ENCODE data around the gene DSCAML1.

The DSCAML1 gene

GRCh38 chr11:117649296-117650055 is 147.5 kb downstream of the DSCAML1 start:
- Histone ChIP-seq H3K27me3 (ENCODE audit: control insufficient read depth, insufficient read depth, low read length) (no peaks in the 10 kb centered on the region), H3K4me1 (ENCODE audit: control insufficient read depth, insufficient read depth, low read length) (no peaks in the 10 kb centered on the region), H3K9me3 (ENCODE audit: control insufficient read depth, insufficient read depth, low read length) (no peaks in the 10 kb centered on the region), H3K9ac (ENCODE audit: low read depth, low read length) (no peak overlapping the region), H3K36me3 (ENCODE audit: control insufficient read depth, insufficient read depth, low read length) (no peaks in the 10 kb centered on the region), H3K4me3 (ENCODE audit: low read depth, low read length) (no peak overlapping the region)

GRCh38 chr11:117647872-117648271 is 149.1 kb downstream of the DSCAML1 start:
- no peak overlapping the region for H3K4me3 ChIP-seq (ENCODE audit: low read depth, low read length)
- no peaks in the 10 kb centered on the region for H3K27me3 ChIP-seq (ENCODE audit: control insufficient read depth, insufficient read depth, low read length)
- H3K9ac ChIP-seq (ENCODE audit: low read depth, low read length), result no peak overlapping the region
- no peaks in the 10 kb centered on the region for H3K36me3 ChIP-seq (ENCODE audit: control insufficient read depth, insufficient read depth, low read length)
- H3K4me1 ChIP-seq (ENCODE audit: control insufficient read depth, insufficient read depth, low read length), result no peaks in the 10 kb centered on the region
- H3K9me3 ChIP-seq (ENCODE audit: control insufficient read depth, insufficient read depth, low read length), result no peaks in the 10 kb centered on the region

DNA sequence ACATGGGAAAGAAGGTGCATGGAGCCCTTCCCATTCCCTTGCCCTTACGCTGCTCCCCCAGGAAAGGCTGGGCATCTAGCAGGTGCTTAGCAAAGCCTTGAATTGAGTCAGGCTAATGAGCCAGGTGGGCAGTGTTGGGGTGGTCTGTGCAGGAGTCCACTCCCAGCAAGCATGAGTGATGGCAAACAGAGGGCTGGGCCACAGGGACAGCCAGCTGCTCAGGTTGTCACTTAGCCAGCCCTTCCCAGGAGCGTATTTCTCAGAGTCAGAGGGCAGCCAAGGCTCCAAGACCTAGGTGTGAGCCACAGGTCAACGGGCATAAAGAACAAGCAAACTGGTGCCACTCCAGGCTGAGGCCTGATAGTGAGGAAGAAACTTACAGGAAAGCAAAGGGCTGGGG is 149.8 kb downstream of the DSCAML1 start:
- H3K4me3 ChIP-seq (ENCODE audit: low read depth, low read length), result no peak overlapping the region
- H3K27me3 ChIP-seq (ENCODE audit: control insufficient read depth, insufficient read depth, low read length), result no peaks in the 10 kb centered on the region
- no peaks in the 10 kb centered on the region for H3K9me3 ChIP-seq (ENCODE audit: control insufficient read depth, insufficient read depth, low read length)

DNA sequence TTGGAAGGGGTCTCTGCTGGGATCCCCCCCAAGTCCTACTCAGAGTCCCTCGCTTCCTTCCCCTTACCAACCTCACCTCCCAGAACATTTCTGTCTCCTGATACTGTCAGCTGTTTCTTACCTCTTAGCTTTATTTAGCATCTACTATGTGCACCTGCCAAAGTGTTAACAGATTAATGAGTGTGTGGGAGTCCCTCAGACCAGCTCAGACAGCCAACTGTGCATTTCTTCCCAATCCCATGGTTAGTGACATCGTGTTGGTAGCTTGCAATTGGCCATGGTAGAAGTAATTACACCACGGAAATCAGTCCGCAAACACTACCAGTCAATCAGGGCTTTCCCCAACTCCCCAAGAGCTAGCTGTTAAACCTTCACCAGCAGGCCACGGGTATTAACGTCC is 150.6 kb downstream of the DSCAML1 start:
- Histone ChIP-seq H3K4me1 (ENCODE audit: control insufficient read depth, insufficient read depth, low read length) (no peaks in the 10 kb centered on the region), H3K27me3 (ENCODE audit: control insufficient read depth, insufficient read depth, low read length) (no peaks in the 10 kb centered on the region), H3K9ac (ENCODE audit: low read depth, low read length) (no peak overlapping the region), H3K36me3 (ENCODE audit: control insufficient read depth, insufficient read depth, low read length) (no peaks in the 10 kb centered on the region), H3K4me3 (ENCODE audit: low read depth, low read length) (no peak overlapping the region), H3K9me3 (ENCODE audit: control insufficient read depth, insufficient read depth, low read length) (no peaks in the 10 kb centered on the region)

More for the DNA sequence above, 149.8 kb downstream of the DSCAML1 start:
- no peaks in the 10 kb centered on the region for H3K36me3 ChIP-seq (ENCODE audit: control insufficient read depth, insufficient read depth, low read length)
- H3K9ac ChIP-seq (ENCODE audit: low read depth, low read length), result no peak overlapping the region
- no peaks in the 10 kb centered on the region for H3K4me1 ChIP-seq (ENCODE audit: control insufficient read depth, insufficient read depth, low read length)

DNA sequence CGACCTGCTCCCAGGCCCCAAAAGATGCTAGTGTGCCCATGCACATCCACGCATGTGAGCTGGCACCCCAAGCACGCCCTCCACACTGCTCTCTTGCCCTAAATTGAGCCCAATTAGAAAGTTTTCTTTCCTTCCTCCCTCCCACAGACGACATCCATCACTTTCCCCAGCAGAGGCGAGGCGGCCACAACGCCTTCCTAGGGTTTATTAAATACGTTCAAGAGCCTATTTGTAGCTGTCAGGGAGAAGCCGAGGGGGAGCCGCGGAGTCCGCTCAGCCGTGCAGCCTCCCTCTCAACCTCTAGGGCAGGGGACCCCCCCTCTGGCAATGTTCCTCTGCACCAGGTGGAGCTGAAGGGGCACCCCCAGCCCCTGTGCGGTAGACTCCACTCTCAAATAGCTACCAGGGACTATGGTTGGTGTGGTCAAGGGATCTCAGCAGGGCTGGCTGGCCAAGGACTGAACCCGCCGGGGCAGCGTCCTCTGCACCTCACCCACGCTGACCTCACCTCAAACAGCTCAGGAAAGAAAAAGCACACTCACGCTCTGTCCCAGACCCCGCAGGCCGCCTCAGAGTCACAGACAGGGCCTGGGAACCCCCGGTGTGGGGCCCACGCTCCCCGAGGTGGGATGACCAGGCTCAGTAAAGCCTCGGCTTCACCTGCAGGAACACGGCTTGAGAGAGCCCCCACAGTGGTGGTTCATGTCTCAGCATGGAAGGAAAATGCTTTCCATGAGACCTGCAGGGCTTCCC is 152.4 kb downstream of the DSCAML1 start:
- Histone ChIP-seq H3K36me3 (ENCODE audit: control insufficient read depth, insufficient read depth, low read length) (no peaks in the 10 kb centered on the region), H3K9ac (ENCODE audit: low read depth, low read length) (no peak overlapping the region), H3K27me3 (ENCODE audit: control insufficient read depth, insufficient read depth, low read length) (no peaks in the 10 kb centered on the region), H3K4me3 (ENCODE audit: low read depth, low read length) (no peak overlapping the region), H3K4me1 (ENCODE audit: control insufficient read depth, insufficient read depth, low read length) (no peaks in the 10 kb centered on the region), H3K9me3 (ENCODE audit: control insufficient read depth, insufficient read depth, low read length) (no peaks in the 10 kb centered on the region)

DNA sequence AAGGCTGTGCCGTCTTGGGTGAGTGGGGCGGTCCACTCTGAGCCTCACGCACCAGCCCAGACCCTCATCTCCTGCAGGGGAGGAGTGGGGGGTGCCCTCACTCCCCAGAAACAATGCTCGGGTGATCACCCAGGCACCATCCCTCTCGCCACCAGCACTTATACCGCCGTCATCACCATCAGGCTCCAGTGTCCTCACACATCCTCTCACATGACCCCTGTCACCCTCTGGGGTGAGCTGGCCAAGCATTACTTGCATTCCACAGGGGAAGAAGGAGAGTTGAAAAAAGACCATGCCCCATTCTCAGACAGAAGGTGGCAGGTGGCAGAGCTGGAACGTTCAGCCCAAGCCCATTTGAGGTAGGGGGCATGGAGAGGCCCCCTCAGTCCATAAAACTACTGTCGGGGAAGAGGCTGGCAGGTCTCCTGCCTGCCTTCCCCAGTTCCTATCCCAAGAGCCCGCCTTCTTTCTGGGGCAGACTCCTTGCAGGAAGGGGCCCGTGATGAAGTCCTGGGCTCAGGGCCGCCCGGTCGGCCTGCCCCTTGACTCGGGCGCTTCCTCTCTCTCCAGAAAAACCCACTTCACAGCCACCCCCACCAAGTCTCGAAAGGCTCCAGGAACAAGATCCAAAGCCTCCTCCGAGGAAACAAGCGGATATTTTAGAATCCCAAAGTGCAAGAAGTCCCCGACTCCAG is 153.3 kb downstream of the DSCAML1 start:
- no peak overlapping the region for H3K9ac ChIP-seq (ENCODE audit: low read depth, low read length)
- H3K4me3 ChIP-seq (ENCODE audit: low read depth, low read length), result no peak overlapping the region
- no peaks in the 10 kb centered on the region for H3K9me3 ChIP-seq (ENCODE audit: control insufficient read depth, insufficient read depth, low read length)
- H3K27me3 ChIP-seq (ENCODE audit: control insufficient read depth, insufficient read depth, low read length), result no peaks in the 10 kb centered on the region
- H3K4me1 ChIP-seq (ENCODE audit: control insufficient read depth, insufficient read depth, low read length), result no peaks in the 10 kb centered on the region
- no peaks in the 10 kb centered on the region for H3K36me3 ChIP-seq (ENCODE audit: control insufficient read depth, insufficient read depth, low read length)

- Histone ChIP-seq H3K4me1 (ENCODE audit: control insufficient read depth, insufficient read depth, low read length) (no peaks in the 10 kb centered on the region), H3K27me3 (ENCODE audit: control insufficient read depth, insufficient read depth, low read length) (no peaks in the 10 kb centered on the region), H3K9ac (ENCODE audit: low read depth, low read length) (no peak overlapping the region), H3K4me3 (ENCODE audit: low read depth, low read length) (no peak overlapping the region), H3K36me3 (ENCODE audit: control insufficient read depth, insufficient read depth, low read length) (no peaks in the 10 kb centered on the region), H3K9me3 (ENCODE audit: control insufficient read depth, insufficient read depth, low read length) (no peaks in the 10 kb centered on the region)
These were observed 154.2 kb downstream of the DSCAML1 start for GRCh38 chr11:117642835-117643234.

DNA sequence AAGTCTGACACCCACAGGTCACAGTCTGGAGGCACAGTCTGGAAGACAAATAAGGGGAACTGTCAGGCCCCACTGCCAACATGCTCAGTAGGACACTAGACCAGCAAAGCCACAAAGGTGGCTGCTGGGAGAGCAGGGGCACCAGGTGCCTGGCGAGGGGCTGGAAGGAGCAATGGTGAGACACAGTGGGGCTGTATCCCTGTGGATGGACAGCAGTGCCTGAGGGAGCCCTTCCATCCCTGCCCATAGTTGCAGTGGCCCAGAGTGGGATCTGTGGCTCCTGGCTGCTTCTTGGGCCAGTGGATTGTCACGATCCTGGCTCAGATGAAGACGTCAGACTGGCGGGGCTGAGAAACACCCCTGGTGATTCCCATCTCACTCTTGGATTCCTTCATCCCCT is 154.6 kb downstream of the DSCAML1 start:
- Histone ChIP-seq H3K4me3 (ENCODE audit: low read depth, low read length) (no peak overlapping the region), H3K9ac (ENCODE audit: low read depth, low read length) (no peak overlapping the region), H3K27me3 (ENCODE audit: control insufficient read depth, insufficient read depth, low read length) (no peaks in the 10 kb centered on the region), H3K9me3 (ENCODE audit: control insufficient read depth, insufficient read depth, low read length) (no peaks in the 10 kb centered on the region), H3K4me1 (ENCODE audit: control insufficient read depth, insufficient read depth, low read length) (no peaks in the 10 kb centered on the region), H3K36me3 (ENCODE audit: control insufficient read depth, insufficient read depth, low read length) (no peaks in the 10 kb centered on the region)

GRCh38 chr11:117641008-117641915 is 155.8 kb downstream of the DSCAML1 start:
- no peak overlapping the region for H3K9ac ChIP-seq (ENCODE audit: low read depth, low read length)
- no peaks in the 10 kb centered on the region for H3K27me3 ChIP-seq (ENCODE audit: control insufficient read depth, insufficient read depth, low read length)
- no peaks in the 10 kb centered on the region for H3K9me3 ChIP-seq (ENCODE audit: control insufficient read depth, insufficient read depth, low read length)
- H3K4me3 ChIP-seq (ENCODE audit: low read depth, low read length), result no peak overlapping the region
- H3K36me3 ChIP-seq (ENCODE audit: control insufficient read depth, insufficient read depth, low read length), result no peaks in the 10 kb centered on the region
- H3K4me1 ChIP-seq (ENCODE audit: control insufficient read depth, insufficient read depth, low read length), result no peaks in the 10 kb centered on the region

DNA sequence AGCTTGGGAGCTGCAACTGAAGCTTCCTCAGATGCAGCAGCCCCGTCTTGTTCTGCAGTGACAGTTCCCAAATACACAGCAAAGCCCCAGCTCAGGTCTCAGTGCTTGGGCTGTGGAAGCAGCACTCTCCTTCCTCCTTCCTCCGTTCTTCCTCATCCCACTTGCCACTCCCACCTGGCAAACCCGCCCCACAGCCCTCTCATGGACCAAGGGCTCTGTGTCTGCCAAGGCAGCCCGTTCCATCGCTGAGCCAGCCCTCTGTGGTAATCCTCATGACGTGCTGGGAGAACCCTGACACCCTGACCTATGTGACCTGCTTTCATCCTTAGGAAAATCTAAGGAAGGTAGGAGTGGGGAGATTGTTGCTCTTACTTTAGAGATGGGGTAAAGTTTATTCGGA is 157.0 kb downstream of the DSCAML1 start:
- Histone ChIP-seq H3K36me3 (ENCODE audit: control insufficient read depth, insufficient read depth, low read length) (no peaks in the 10 kb centered on the region), H3K9me3 (ENCODE audit: control insufficient read depth, insufficient read depth, low read length) (no peaks in the 10 kb centered on the region), H3K27me3 (ENCODE audit: control insufficient read depth, insufficient read depth, low read length) (no peaks in the 10 kb centered on the region)

DNA sequence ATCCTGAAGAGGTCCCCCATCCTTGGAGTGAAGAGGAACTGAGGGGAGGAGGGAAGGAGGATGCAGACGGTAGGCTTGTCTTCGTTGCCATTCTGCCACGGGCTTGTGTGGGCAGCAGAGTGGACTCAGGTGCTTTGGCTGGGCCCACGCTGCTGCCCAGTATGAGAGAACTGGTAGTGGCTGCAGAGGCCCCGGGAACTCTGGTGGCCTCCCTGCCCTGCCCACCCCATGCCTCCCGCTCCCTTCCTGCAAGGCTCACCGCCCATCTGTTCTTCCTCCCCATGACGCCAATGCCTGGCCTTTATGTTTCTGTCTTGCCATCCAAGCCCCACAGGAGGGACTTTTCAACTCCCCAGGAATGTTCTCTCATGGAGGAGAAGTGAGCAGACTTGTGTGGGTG is 157.4 kb downstream of the DSCAML1 start:
- Histone ChIP-seq H3K9ac (ENCODE audit: low read depth, low read length) (no peak overlapping the region), H3K4me1 (ENCODE audit: control insufficient read depth, insufficient read depth, low read length) (no peaks in the 10 kb centered on the region), H3K4me3 (ENCODE audit: low read depth, low read length) (no peak overlapping the region), H3K9me3 (ENCODE audit: control insufficient read depth, insufficient read depth, low read length) (no peaks in the 10 kb centered on the region), H3K27me3 (ENCODE audit: control insufficient read depth, insufficient read depth, low read length) (no peaks in the 10 kb centered on the region), H3K36me3 (ENCODE audit: control insufficient read depth, insufficient read depth, low read length) (no peaks in the 10 kb centered on the region)

More for the DNA sequence above, 157.0 kb downstream of the DSCAML1 start:
- Histone ChIP-seq H3K4me3 (ENCODE audit: low read depth, low read length) (no peak overlapping the region), H3K9ac (ENCODE audit: low read depth, low read length) (no peak overlapping the region), H3K4me1 (ENCODE audit: control insufficient read depth, insufficient read depth, low read length) (no peaks in the 10 kb centered on the region)

Measured in iPS-15b (cell line).